ENCODE results near the gene CTBP1. TPM values are rescaled to one million over a fixed set of nuclear protein-coding genes. Genes with fewer than 3 reads are reported as not detected.
"Not testable (repeated sequence)": the region's sequence is repeated elsewhere in the genome, so short reads cannot be mapped to it uniquely, and the experiment has no call there.

Gene CTBP1
- polyA plus RNA-seq, 3 donors = 21.3 to 226 (median 42.1) TPM

- Mint-ChIP-seq H3K9me3 (peaks cover 0 to 2% (median 0%) of the 10 kb centered on the region in 7 donors), H3K36me3 (peaks cover 43 to 52% of the 10 kb centered on the region in 2 donors), H3K4me3 (no peak overlapping the region), H3K27me3 (ENCODE audit: low read depth in 3 of 3) (peaks cover 0 to 1% (median 0%) of the 10 kb centered on the region in 3 donors), H3K27ac (peak overlapping the region in 6 of 7 donors; percentile 6 to 80 (median 60)), H3K4me1 (peaks cover 41% of the 10 kb centered on the region)
- Histone ChIP-seq H3K79me2 (ENCODE audit: insufficient read depth, low read length) (peaks cover 90% of the 10 kb centered on the region), H3K27me3 (ENCODE audit: control insufficient read depth in 2 of 2, insufficient read depth in 2 of 2, low read length in 2 of 2) (no peaks in the 10 kb centered on the region), H3K4me1 (ENCODE audit: control insufficient read depth in 1 of 2, insufficient read depth in 2 of 2, low read length in 2 of 2) (peaks cover 22 to 34% of the 10 kb centered on the region in 2 donors), H3K36me3 (replicated peaks in 1 of 2; ENCODE audit: control insufficient read depth in 1 of 2, insufficient read depth in 2 of 2, low read length in 2 of 2) (peaks cover 21 to 31% of the 10 kb centered on the region in 2 donors), H4K20me1 (ENCODE audit: insufficient read depth, low read length) (peaks cover 37% of the 10 kb centered on the region), H3K4me3 (replicated peaks in 1 of 3; ENCODE audit: low read depth in 2 of 3, low read length in 3 of 3) (no peak overlapping the region), H3K27ac (ENCODE audit: low read depth in 1 of 2, low read length in 2 of 2) (peak overlapping the region in 1 of 2 donors; percentile 55), H3K9me3 (replicated peaks in 1 of 2; ENCODE audit: control insufficient read depth in 1 of 2, insufficient read depth in 1 of 2, low read length in 2 of 2) (no peaks in the 10 kb centered on the region), H3K9ac (ENCODE audit: insufficient read depth, low read length, poor library complexity, severe bottlenecking) (no peak overlapping the region), H2AFZ (ENCODE audit: insufficient read depth, low read depth, low read length, poor library complexity, severe bottlenecking) (no peak overlapping the region), H3K4me2 (replicated peaks; ENCODE audit: extremely low read depth, low read length, poor library complexity, severe bottlenecking) (no peak overlapping the region)
- no peak for DNase-seq
- 80% methylated on average over 9 of the region's 15 CpGs for WGBS (ENCODE audit: insufficient coverage)
- TF ChIP-seq, protein P1, sequence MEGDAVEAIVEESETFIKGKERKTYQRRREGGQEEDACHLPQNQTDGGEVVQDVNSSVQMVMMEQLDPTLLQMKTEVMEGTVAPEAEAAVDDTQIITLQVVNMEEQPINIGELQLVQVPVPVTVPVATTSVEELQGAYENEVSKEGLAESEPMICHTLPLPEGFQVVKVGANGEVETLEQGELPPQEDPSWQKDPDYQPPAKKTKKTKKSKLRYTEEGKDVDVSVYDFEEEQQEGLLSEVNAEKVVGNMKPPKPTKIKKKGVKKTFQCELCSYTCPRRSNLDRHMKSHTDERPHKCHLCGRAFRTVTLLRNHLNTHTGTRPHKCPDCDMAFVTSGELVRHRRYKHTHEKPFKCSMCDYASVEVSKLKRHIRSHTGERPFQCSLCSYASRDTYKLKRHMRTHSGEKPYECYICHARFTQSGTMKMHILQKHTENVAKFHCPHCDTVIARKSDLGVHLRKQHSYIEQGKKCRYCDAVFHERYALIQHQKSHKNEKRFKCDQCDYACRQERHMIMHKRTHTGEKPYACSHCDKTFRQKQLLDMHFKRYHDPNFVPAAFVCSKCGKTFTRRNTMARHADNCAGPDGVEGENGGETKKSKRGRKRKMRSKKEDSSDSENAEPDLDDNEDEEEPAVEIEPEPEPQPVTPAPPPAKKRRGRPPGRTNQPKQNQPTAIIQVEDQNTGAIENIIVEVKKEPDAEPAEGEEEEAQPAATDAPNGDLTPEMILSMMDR (IDR thresholded peaks at IDR 0.05) = no peak
- intact Hi-C loops (cut with micrococcal nuclease) = loop anchor here (5.0 kb wide), 2 partner anchors 42 to 362 kb away; partner anchors contain the start of genes GAK (in 1 of the 2) and TMEM175 (in 1 of the 2)
Measured at GRCh38 chr4:1293991-1294390, 45.1 kb upstream of the CTBP1 start.

- Histone ChIP-seq H3K9ac (ENCODE audit: insufficient read depth, low read length, poor library complexity, severe bottlenecking) (no peak overlapping the region), H2AFZ (ENCODE audit: insufficient read depth, low read depth, low read length, poor library complexity, severe bottlenecking) (no peak overlapping the region), H3K4me3 (replicated peaks in 1 of 3; ENCODE audit: low read depth in 2 of 3, low read length in 3 of 3) (no peak overlapping the region), H3K27me3 (ENCODE audit: control insufficient read depth in 2 of 2, insufficient read depth in 2 of 2, low read length in 2 of 2) (no peaks in the 10 kb centered on the region), H3K4me2 (replicated peaks; ENCODE audit: extremely low read depth, low read length, poor library complexity, severe bottlenecking) (no peak overlapping the region), H3K79me2 (ENCODE audit: insufficient read depth, low read length) (peaks cover 86% of the 10 kb centered on the region), H3K36me3 (replicated peaks in 1 of 2; ENCODE audit: control insufficient read depth in 1 of 2, insufficient read depth in 2 of 2, low read length in 2 of 2) (peaks cover 20 to 28% of the 10 kb centered on the region in 2 donors), H4K20me1 (ENCODE audit: insufficient read depth, low read length) (peaks cover 37% of the 10 kb centered on the region), H3K27ac (ENCODE audit: low read depth in 1 of 2, low read length in 2 of 2) (peak overlapping the region in 1 of 2 donors; percentile 55), H3K4me1 (ENCODE audit: control insufficient read depth in 1 of 2, insufficient read depth in 2 of 2, low read length in 2 of 2) (peaks cover 25 to 36% of the 10 kb centered on the region in 2 donors), H3K9me3 (replicated peaks in 1 of 2; ENCODE audit: control insufficient read depth in 1 of 2, insufficient read depth in 1 of 2, low read length in 2 of 2) (no peaks in the 10 kb centered on the region)
- no peak overlapping the region for H3K4me3 Mint-ChIP-seq
- H3K27me3 Mint-ChIP-seq (ENCODE audit: low read depth in 3 of 3) = peaks cover 0 to 1% (median 0%) of the 10 kb centered on the region in 3 donors
- peak overlapping the region in 5 of 7 donors; percentile 6 to 80 (median 72) for H3K27ac Mint-ChIP-seq
- no peak for DNase-seq
- WGBS (ENCODE audit: insufficient coverage) = 91% methylated on average over 4 of the region's 4 CpGs
- intact Hi-C loops (cut with micrococcal nuclease) = loop anchor here (5.0 kb wide), 2 partner anchors 41 to 361 kb away; partner anchors contain the start of genes GAK (in 1 of the 2) and TMEM175 (in 1 of the 2)
- H3K9me3 Mint-ChIP-seq = peaks cover 0 to 2% (median 0%) of the 10 kb centered on the region in 7 donors
- H3K4me1 Mint-ChIP-seq = peaks cover 43% of the 10 kb centered on the region
- H3K36me3 Mint-ChIP-seq = peaks cover 40 to 47% of the 10 kb centered on the region in 2 donors
- TF ChIP-seq, protein P1 (IDR thresholded peaks at IDR 0.05) = no peak
Measured at GRCh38 chr4:1293531-1293941, 44.6 kb upstream of the CTBP1 start.

- Histone ChIP-seq H3K36me3 (replicated peaks in 1 of 2; ENCODE audit: control insufficient read depth in 1 of 2, insufficient read depth in 2 of 2, low read length in 2 of 2) (peaks cover 12 to 21% of the 10 kb centered on the region in 2 donors), H4K20me1 (ENCODE audit: insufficient read depth, low read length) (peaks cover 37% of the 10 kb centered on the region), H3K4me1 (ENCODE audit: control insufficient read depth in 1 of 2, insufficient read depth in 2 of 2, low read length in 2 of 2) (peaks cover 25 to 36% of the 10 kb centered on the region in 2 donors), H3K27ac (ENCODE audit: low read depth in 1 of 2, low read length in 2 of 2) (peak overlapping the region in 1 of 2 donors; percentile 54), H3K79me2 (ENCODE audit: insufficient read depth, low read length) (peaks cover 77% of the 10 kb centered on the region)
- not testable (repeated sequence) for H3K9ac ChIP-seq (ENCODE audit: insufficient read depth, low read length, poor library complexity, severe bottlenecking); H3K27me3 Mint-ChIP-seq (ENCODE audit: low read depth in 3 of 3); H3K4me3 Mint-ChIP-seq; DNase-seq; H3K9me3 Mint-ChIP-seq; H3K4me3 ChIP-seq (replicated peaks in 1 of 3; ENCODE audit: low read depth in 2 of 3, low read length in 3 of 3); H2AFZ ChIP-seq (ENCODE audit: insufficient read depth, low read depth, low read length, poor library complexity, severe bottlenecking); H3K4me2 ChIP-seq (replicated peaks; ENCODE audit: extremely low read depth, low read length, poor library complexity, severe bottlenecking); H3K9me3 ChIP-seq (replicated peaks in 1 of 2; ENCODE audit: control insufficient read depth in 1 of 2, insufficient read depth in 1 of 2, low read length in 2 of 2); H3K27me3 ChIP-seq (ENCODE audit: control insufficient read depth in 2 of 2, insufficient read depth in 2 of 2, low read length in 2 of 2)
- Mint-ChIP-seq H3K27ac (peak overlapping the region in 6 of 7 donors; percentile 9 to 95 (median 76)), H3K36me3 (peaks cover 32 to 38% of the 10 kb centered on the region in 2 donors), H3K4me1 (peaks cover 39% of the 10 kb centered on the region)
- whole genome bisulfite sequencing (ENCODE audit: insufficient coverage) = no CpG with 5 or more reads among the region's 8 CpGs
- intact Hi-C loops (cut with micrococcal nuclease) = loop anchor here (5.0 kb wide), 2 partner anchors 40 to 360 kb away; partner anchors contain the start of genes GAK (in 1 of the 2) and TMEM175 (in 1 of the 2)
Measured at GRCh38 chr4:1292703-1293011, 43.7 kb upstream of the CTBP1 start.
